ENCODE results near the gene THAP7. TPM values are rescaled to one million over a fixed set of nuclear protein-coding genes. Genes with fewer than 3 reads are reported as not detected.

Gene THAP7
- total and polyA plus RNA-seq, 9 of the 15 experiments (the other 6 are each of a cell fraction or from before 2014, with no cell fraction given), result 7.9 to 263 (median 84.1) TPM

DNA sequence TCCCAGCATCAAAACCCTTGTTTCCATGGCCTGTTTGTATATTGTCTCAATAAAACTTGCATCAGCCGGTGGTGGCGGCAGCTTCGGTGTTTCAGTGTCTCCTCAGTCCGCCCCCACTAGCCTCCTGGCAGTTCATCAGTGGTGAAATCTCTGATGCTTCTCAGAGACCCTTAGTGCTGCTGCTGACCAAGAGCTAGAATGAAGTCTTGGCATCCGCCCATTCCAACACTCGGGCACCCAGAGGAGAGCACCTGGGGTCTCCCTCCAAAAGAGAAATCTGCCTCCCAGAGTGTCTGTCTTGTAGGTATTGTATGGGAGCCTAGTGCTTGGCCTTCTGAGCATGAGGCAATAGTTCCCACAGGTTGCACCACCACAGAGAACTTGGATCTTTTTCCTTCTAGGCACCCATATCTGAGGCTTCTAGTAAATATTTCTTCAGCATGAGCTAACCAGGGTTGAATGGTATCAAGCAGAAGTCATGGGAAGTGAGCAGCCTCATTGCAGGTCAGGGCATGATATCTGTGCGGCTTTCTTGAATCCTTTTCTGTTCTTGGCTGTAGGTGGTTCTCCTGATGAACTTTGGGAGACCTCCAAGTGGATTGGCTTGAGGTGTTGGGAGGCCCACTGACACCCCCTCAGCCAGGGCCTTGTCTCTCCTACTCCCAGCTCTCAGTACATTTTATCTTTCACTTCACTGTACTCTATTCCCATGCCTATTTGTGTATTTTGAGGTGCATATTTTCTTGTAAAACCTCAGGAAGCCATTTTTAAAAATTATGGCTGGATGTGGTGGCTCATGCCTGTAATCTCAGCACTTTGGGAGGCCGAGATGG, 48.0 kb downstream of the THAP7 start (continued):
- TF ChIP-seq PREB (CRISPR knock-in tag; IDR thresholded peaks at IDR 0.05) (peak; percentile 67; the same call in 1 of the 2 replicates), POLR2A (conservative IDR thresholded peaks at IDR 0.05) (no peak; the same call in none of the 2 replicates), NCOA1 (IDR thresholded peaks at IDR 0.05; ENCODE audit: low read depth) (0 out of 2 replicates have a peak, but pooled peaks have one; percentile 30), PML (IDR thresholded peaks at IDR 0.05; ENCODE audit: low read length) (0 out of 2 replicates have a peak, but pooled peaks have one; percentile 14), ZNF280B (CRISPR knock-in tag; IDR thresholded peaks at IDR 0.05) (no peak), USF2 (CRISPR knock-in tag; IDR thresholded peaks at IDR 0.05) (no peak), TEAD2 (tag; IDR thresholded peaks at IDR 0.05) (no peak), NCOA6 (IDR thresholded peaks at IDR 0.05) (no peak), GTF2A2 (tag; IDR thresholded peaks at IDR 0.05) (no peak), DDX20 (tag; IDR thresholded peaks at IDR 0.05; ENCODE audit: low read depth) (no peak), MEF2D (tag; conservative IDR thresholded peaks at IDR 0.05; ENCODE audit: low read depth) (no peak), TBL1XR1 (IDR thresholded peaks at IDR 0.05; ENCODE audit: low read length in 2 of 2) (0 out of 4 replicates have a peak, but pooled peaks of 1 of the 2 experiments have one; percentile 33), ZEB2 (IDR thresholded peaks at IDR 0.05) (peak; percentile 59; the same call in 1 of the 2 replicates), ARID3B (CRISPR knock-in tag; IDR thresholded peaks at IDR 0.05; ENCODE audit: borderline replicate concordance) (no peak), CBX5 (IDR thresholded peaks at IDR 0.05; ENCODE audit: borderline replicate concordance, low read depth) (no peak), TGIF2 (CRISPR knock-in tag; IDR thresholded peaks at IDR 0.05) (no peak; the same call in 1 of the 2 replicates), EGR1 (conservative IDR thresholded peaks at IDR 0.05) (no peak), SMARCA4 (IDR thresholded peaks at IDR 0.05) (no peak; the same call in 1 of the 2 replicates), KLF1 (tag; IDR thresholded peaks at IDR 0.05) (peak; percentile 20; the same call in 1 of the 2 replicates), NONO (IDR thresholded peaks at IDR 0.05; ENCODE audit: low read depth in 2 of 2, low read length in 1 of 2) (peak in 1 of 2 experiments; percentile 71; a peak in 1 of 4 replicates), ZNF766 (CRISPR knock-in tag; conservative IDR thresholded peaks at IDR 0.05) (0 out of 2 replicates have a peak, but pooled peaks have one; percentile 34), ELF1 (tag; IDR thresholded peaks at IDR 0.05) (no peak)
- TF ChIP-seq, protein P1, sequence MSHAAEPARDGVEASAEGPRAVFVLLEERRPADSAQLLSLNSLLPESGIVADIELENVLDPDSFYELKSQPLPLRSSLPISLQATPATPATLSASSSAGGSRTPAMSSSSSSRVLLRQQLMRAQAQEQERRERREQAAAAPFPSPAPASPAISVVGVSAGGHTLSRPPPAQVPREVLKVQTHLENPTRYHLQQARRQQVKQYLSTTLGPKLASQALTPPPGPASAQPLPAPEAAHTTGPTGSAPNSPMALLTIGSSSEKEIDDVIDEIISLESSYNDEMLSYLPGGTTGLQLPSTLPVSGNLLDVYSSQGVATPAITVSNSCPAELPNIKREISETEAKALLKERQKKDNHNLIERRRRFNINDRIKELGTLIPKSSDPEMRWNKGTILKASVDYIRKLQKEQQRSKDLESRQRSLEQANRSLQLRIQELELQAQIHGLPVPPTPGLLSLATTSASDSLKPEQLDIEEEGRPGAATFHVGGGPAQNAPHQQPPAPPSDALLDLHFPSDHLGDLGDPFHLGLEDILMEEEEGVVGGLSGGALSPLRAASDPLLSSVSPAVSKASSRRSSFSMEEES (CRISPR knock-in tag; IDR thresholded peaks at IDR 0.05), result no peak; the same call in 1 of the 2 replicates
